ENCODE results near the gene RPL38.
"Not testable (repeated sequence)": the region's sequence is repeated elsewhere in the genome, so short reads cannot be mapped to it uniquely, and the experiment has no call there.

RPL38 gene

GRCh38 chr17:74183411-74183810, 20.1 kb upstream of the RPL38 start:
- no peak for DNase-seq (ENCODE audit: low read depth)

GRCh38 chr17:74185571-74186185, 17.8 kb upstream of the RPL38 start:
- DNase-seq (ENCODE audit: low read depth) = no peak

- no peak for DNase-seq (ENCODE audit: low read depth)
Measured at GRCh38 chr17:74186498-74186897, 17.0 kb upstream of the RPL38 start.

- no peak for DNase-seq (ENCODE audit: low read depth)
Measured at GRCh38 chr17:74187761-74188160, 15.7 kb upstream of the RPL38 start.

GRCh38 chr17:74188687-74189086, 14.8 kb upstream of the RPL38 start:
- not testable (repeated sequence) for DNase-seq (ENCODE audit: low read depth)

GRCh38 chr17:74190154-74190553, 13.3 kb upstream of the RPL38 start:
- no peak for DNase-seq (ENCODE audit: low read depth)

GRCh38 chr17:74190807-74191406, 12.6 kb upstream of the RPL38 start:
- DNase-seq (ENCODE audit: low read depth) = no peak

- no peak for DNase-seq (ENCODE audit: low read depth)
Measured at GRCh38 chr17:74192950-74193781, 10.3 kb upstream of the RPL38 start.

- DNase-seq (ENCODE audit: low read depth) = no peak
Measured at GRCh38 chr17:74194682-74195081, 8.8 kb upstream of the RPL38 start.

GRCh38 chr17:74196541-74197317, 6.7 kb upstream of the RPL38 start:
- no peak for DNase-seq (ENCODE audit: low read depth)

- no peak for DNase-seq (ENCODE audit: low read depth)
Measured at GRCh38 chr17:74197801-74198200, 5.7 kb upstream of the RPL38 start.

GRCh38 chr17:74198694-74199093, 4.8 kb upstream of the RPL38 start:
- DNase-seq (ENCODE audit: low read depth) = no peak

GRCh38 chr17:74199306-74200092, 4.0 kb upstream of the RPL38 start:
- DNase-seq (ENCODE audit: low read depth) = peak; percentile 36

GRCh38 chr17:74200112-74200511, 3.4 kb upstream of the RPL38 start:
- no peak for DNase-seq (ENCODE audit: low read depth)

- DNase-seq (ENCODE audit: low read depth) = no peak
Measured at GRCh38 chr17:74201250-74201649, 2.2 kb upstream of the RPL38 start.

- DNase-seq (ENCODE audit: low read depth) = no peak
Measured at GRCh38 chr17:74201948-74202347, 1.5 kb upstream of the RPL38 start.

GRCh38 chr17:74202938-74203337, 540 bp upstream of the RPL38 start:
- no peak for DNase-seq (ENCODE audit: low read depth)

GRCh38 chr17:74204474-74204873, 996 bp downstream of the RPL38 start:
- no peak for DNase-seq (ENCODE audit: low read depth)

- DNase-seq (ENCODE audit: low read depth) = no peak
Measured at GRCh38 chr17:74205274-74205673, 1.8 kb downstream of the RPL38 start.

- no peak for DNase-seq (ENCODE audit: low read depth)
Measured at GRCh38 chr17:74206332-74206818, 2.9 kb downstream of the RPL38 start.
